Uterus (tissue), 4 donors: Measurements from ENCODE around the gene RERGL. TPM values are rescaled to one million over a fixed set of nuclear protein-coding genes. Genes with fewer than 3 reads are reported as not detected.
"Not testable (repeated sequence)": the region's sequence is repeated elsewhere in the genome, so short reads cannot be mapped to it uniquely, and the experiment has no call there.

Experiments used
- DNase-seq, 2 donors: peaks; one replicate each; pipeline ENCODE4 v3.0.0-alpha.2; 2019 to 2020
- H3K27ac ChIP-seq, 2 donors: fragments of 200-600 bp; sonication (generic); 1 replicate in 1 of 2; 2 replicates in 1 of 2; pipeline ENCODE4 v1.5.1; 2016 to 2018
- H3K27me3 ChIP-seq, 2 donors: fragments of 200-600 bp; sonication (generic); one replicate each; pipeline ENCODE4 v1.5.1; 2018 to 2019; ENCODE audit warnings: control low read depth in 1 of 2
- H3K36me3 ChIP-seq, 2 donors: fragments of 200-600 bp; sonication (generic); one replicate each; pipeline ENCODE4 v1.5.1; 2019; ENCODE audit warnings: control low read depth in 1 of 2
- H3K4me1 ChIP-seq, 2 donors: fragments of 200-600 bp; sonication (generic); one replicate each; pipeline ENCODE4 v1.5.1; 2018 to 2019; ENCODE audit warnings: control low read depth in 1 of 2
- H3K4me3 ChIP-seq, 2 donors: fragments of 200-600 bp; sonication (generic); 1 replicate in 1 of 2; 2 replicates in 1 of 2; pipeline ENCODE4 v1.5.1; 2018 to 2019; ENCODE audit warnings: mild to moderate bottlenecking in 1 of 2
- H3K9me3 ChIP-seq, 2 donors: fragments of 200-600 bp; sonication (generic); one replicate each; pipeline ENCODE4 v1.5.1; 2019; ENCODE audit warnings: control low read depth in 1 of 2
- POLR2A ChIP-seq, 2 donors: fragments of 450-650 bp; IDR thresholded peaks; one replicate each; pipeline ENCODE4 v1.6.1; 2016; ENCODE audit warnings: antibody characterized with exemption in 2 of 2, mild to moderate bottlenecking in 1 of 2, moderate library complexity in 1 of 2
- intact Hi-C: fragments of 100-400 bp; cut with DNase I; formaldehyde crosslinking; loops from one replicate; pipeline ENCODE4 v1.15.1; 2023; ENCODE audit warnings: low total_unique reads
- total RNA-seq, 4 donors: library from RNA; depleted of rRNA in 3 of 4; stranded (reverse); fragments of >200 nt in 3 of 4; gene quantifications; one replicate each; pipeline versions ENCODE4 v1.1.0 to v1.2.4, GENCODE V29; 2014 to 2023
- TF ChIP-seq, protein P1 (sequence below), 4 experiments: fragments of 200-600 bp in 2 of 4; fragments of 450-650 bp in 2 of 4; sonication (generic) in 2 of 4; IDR thresholded peaks; one replicate each; pipeline ENCODE4 v1.5.1; 2016 to 2019; ENCODE audit warnings: antibody characterized with exemption in 4 of 4, mild to moderate bottlenecking in 2 of 4, moderate library complexity in 1 of 4
- donor health status: DM: yes; HTN: yes; CAD: no.

The RERGL gene
- total RNA-seq, 4 donors from 2014 or later = 3.1 to 33.9 (median 7.3) TPM

DNA sequence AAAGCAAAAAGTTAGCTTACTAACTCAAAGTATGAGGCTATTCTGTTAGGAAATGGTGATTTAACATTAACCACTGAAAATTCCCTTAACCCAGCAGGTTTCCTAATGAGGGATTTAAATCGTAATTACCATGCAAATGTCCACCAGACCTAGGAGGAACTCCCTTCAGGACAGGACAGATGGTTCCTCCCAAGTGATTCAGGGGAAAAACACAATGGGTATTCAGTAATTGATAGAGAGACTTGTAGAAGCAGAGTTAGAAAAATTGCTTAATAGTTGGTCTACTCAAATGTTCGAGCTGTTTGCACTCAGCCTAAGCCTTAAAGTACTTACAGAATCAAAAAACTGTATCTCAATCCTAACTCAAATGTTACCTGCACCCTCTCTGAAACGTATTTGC is 21.6 kb downstream of the RERGL start:
- no peak for DNase-seq
- no peaks in the 10 kb centered on the region for H3K27me3 ChIP-seq
- H3K4me3 ChIP-seq = no peak overlapping the region
- no peaks in the 10 kb centered on the region for H3K36me3 ChIP-seq
- TF ChIP-seq, protein P1, sequence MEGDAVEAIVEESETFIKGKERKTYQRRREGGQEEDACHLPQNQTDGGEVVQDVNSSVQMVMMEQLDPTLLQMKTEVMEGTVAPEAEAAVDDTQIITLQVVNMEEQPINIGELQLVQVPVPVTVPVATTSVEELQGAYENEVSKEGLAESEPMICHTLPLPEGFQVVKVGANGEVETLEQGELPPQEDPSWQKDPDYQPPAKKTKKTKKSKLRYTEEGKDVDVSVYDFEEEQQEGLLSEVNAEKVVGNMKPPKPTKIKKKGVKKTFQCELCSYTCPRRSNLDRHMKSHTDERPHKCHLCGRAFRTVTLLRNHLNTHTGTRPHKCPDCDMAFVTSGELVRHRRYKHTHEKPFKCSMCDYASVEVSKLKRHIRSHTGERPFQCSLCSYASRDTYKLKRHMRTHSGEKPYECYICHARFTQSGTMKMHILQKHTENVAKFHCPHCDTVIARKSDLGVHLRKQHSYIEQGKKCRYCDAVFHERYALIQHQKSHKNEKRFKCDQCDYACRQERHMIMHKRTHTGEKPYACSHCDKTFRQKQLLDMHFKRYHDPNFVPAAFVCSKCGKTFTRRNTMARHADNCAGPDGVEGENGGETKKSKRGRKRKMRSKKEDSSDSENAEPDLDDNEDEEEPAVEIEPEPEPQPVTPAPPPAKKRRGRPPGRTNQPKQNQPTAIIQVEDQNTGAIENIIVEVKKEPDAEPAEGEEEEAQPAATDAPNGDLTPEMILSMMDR (IDR thresholded peaks at IDR 0.05) = no peak
- no peak for TF ChIP-seq POLR2A (IDR thresholded peaks at IDR 0.05)
- intact Hi-C loops = no loop called here
- H3K9me3 ChIP-seq = no peaks in the 10 kb centered on the region
- H3K4me1 ChIP-seq = no peaks in the 10 kb centered on the region
- no peak overlapping the region for H3K27ac ChIP-seq

DNA sequence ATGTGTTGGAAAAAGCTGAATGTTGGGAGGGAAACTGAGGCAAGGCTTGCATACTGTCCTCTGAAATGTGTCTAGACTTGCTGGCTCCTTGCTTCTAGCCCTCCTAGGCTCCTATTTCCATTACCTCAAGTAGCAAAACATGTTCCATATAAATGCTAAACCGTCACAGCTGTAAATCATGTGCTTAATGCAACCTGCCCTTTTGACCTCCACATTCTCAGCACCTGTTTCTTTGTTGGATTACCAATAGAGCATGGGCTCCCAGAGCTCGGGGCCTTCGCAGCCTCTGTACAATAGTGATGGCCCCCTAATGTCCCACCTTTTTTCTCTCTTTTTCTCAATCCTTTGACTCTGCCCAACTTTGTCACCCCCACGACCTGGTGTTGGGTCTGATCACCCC is 23.3 kb downstream of the RERGL start:
- Histone ChIP-seq H3K27me3 (no peaks in the 10 kb centered on the region), H3K27ac (no peak overlapping the region), H3K4me1 (no peaks in the 10 kb centered on the region), H3K36me3 (no peaks in the 10 kb centered on the region), H3K9me3 (no peaks in the 10 kb centered on the region), H3K4me3 (no peak overlapping the region)
- TF ChIP-seq, protein P1 (IDR thresholded peaks at IDR 0.05) = no peak
- TF ChIP-seq POLR2A (IDR thresholded peaks at IDR 0.05) = no peak
- DNase-seq = no peak
- intact Hi-C loops = no loop called here

DNA sequence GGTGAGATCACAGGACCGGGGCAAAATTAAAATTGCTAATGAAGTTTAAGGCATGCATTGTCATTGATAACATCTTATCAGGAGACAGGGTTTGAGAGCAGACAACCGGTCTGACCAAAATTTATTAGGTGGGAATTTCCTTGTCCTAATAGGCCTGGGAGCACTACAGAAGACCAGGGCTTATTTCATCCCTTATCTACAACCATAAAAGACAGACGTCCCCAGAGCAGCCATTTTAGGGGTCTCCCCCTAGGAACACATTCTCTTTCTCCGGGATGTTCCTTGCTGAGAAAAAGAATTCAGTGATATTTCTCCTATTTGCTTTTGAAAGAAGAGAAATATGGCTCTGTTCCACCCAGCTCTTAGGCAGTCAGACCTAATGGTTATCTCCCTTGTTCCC is 27.1 kb downstream of the RERGL start:
- H3K9me3 ChIP-seq, H3K27ac ChIP-seq, H3K4me3 ChIP-seq, intact Hi-C loops, H3K27me3 ChIP-seq, H3K4me1 ChIP-seq, H3K36me3 ChIP-seq, DNase-seq: not testable (repeated sequence)

DNA sequence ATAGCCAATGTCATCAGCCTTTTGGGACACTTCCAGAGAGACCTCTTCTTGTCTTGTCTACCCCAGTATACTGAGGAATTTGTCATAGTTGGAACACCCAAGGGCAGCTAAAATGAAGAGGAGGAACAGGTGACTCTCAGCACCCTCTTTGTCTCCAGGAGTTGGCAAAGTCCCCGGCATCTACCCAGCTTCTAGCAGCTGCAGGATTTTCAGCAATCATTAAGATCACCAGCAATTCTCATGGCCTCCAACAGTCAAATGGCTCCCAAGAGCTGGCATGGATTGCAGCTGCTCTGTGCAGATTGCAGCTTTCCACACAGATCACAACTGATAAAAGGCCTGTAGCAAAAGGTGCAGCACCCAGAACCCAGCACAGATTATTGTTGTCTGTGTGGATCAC is 32.9 kb downstream of the RERGL start:
- intact Hi-C loops = no loop called here
- TF ChIP-seq, protein P1 (IDR thresholded peaks at IDR 0.05) = no peak
- no peak for TF ChIP-seq POLR2A (IDR thresholded peaks at IDR 0.05)
- no peaks in the 10 kb centered on the region for H3K36me3 ChIP-seq
- no peak for DNase-seq
- no peaks in the 10 kb centered on the region for H3K27me3 ChIP-seq
- H3K4me3 ChIP-seq = no peak overlapping the region
- no peaks in the 10 kb centered on the region for H3K4me1 ChIP-seq
- H3K9me3 ChIP-seq = no peaks in the 10 kb centered on the region
- no peak overlapping the region for H3K27ac ChIP-seq

DNA sequence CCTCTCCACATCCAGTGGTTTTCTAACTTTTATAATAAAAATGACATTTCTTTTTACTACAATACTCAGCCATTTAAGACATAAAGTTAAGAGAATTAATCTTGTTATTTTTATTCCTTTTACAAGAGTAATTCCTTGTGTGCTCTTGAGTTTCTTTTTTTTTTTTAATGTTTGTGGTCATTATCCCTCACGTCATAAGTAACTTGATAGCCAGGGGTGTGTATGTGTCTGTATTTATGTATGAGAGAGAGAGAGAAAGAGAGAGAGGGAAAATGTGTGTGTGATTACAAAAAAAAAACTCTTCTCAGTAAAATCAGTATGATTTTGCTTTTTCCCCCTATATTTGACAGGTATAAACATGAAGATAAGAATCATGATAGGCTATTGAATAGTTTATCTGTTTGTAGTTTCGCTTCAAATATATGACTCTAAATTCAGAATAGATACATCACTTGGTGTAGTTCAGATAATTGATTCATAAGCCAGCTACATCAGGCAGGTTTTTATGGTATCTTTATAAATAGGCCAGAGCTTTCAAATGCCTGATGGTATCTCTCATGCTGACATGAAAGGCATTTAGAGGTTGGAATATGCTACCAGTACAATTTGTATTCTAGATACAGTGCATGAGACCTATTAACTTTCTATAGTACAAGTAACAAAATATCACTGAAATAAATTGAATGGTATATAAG is 34.9 kb downstream of the RERGL start:
- Histone ChIP-seq H3K4me1 (no peaks in the 10 kb centered on the region), H3K27ac (no peak overlapping the region), H3K4me3 (no peak overlapping the region), H3K36me3 (no peaks in the 10 kb centered on the region), H3K27me3 (no peaks in the 10 kb centered on the region), H3K9me3 (no peaks in the 10 kb centered on the region)
- intact Hi-C loops = no loop called here
- no peak for DNase-seq
- TF ChIP-seq POLR2A (IDR thresholded peaks at IDR 0.05) = no peak
- TF ChIP-seq, protein P1 (IDR thresholded peaks at IDR 0.05) = no peak
